GM19328 (cell line): ENCODE measurements around the gene FER1L5.
A peak's percentile ranks its signal among the peaks of the same experiment; 100 is the strongest.
"Not testable (repeated sequence)": the region's sequence is repeated elsewhere in the genome, so short reads cannot be mapped to it uniquely, and the experiment has no call there.

Experiments
- ATAC-seq: cut with Tn5 transposase; IDR thresholded peaks from one replicate; pipeline ENCODE4 v1.9.1; 2021; ENCODE audit warnings: mild to moderate bottlenecking, moderate library complexity; ENCODE audit not compliant: unreplicated experiment

Gene FER1L5

GRCh38 chr2:96633641-96634040 is 8.9 kb upstream of the FER1L5 start:
- ATAC-seq, result no peak

GRCh38 chr2:96636551-96637171 is 5.9 kb upstream of the FER1L5 start:
- no peak for ATAC-seq

GRCh38 chr2:96637385-96638143 is 5.0 kb upstream of the FER1L5 start:
- peak; percentile 78 for ATAC-seq

GRCh38 chr2:96638144-96639121 is 4.1 kb upstream of the FER1L5 start, which contains the start of gene KANSL3:
KANSL3 (minus strand) TSS chr2:96638312; CDS start chr2:96637135, 1,177 bp downstream.
- peak; percentile 75 for ATAC-seq

- ATAC-seq, result no peak
Measured at GRCh38 chr2:96647681-96648080, 5.1 kb downstream of the FER1L5 start.

GRCh38 chr2:96648306-96648930 is 5.9 kb downstream of the FER1L5 start:
- no peak for ATAC-seq

GRCh38 chr2:96649342-96649741 is 6.8 kb downstream of the FER1L5 start:
- ATAC-seq, result no peak

GRCh38 chr2:96651793-96652192 is 9.2 kb downstream of the FER1L5 start:
- ATAC-seq, result no peak

- not testable (repeated sequence) for ATAC-seq
Measured at GRCh38 chr2:96654791-96655190, 12.2 kb downstream of the FER1L5 start.

- ATAC-seq, result no peak
Measured at GRCh38 chr2:96655526-96655925, 13.0 kb downstream of the FER1L5 start.

GRCh38 chr2:96656540-96656939 is 14.0 kb downstream of the FER1L5 start:
- no peak for ATAC-seq

GRCh38 chr2:96661324-96661723 is 18.8 kb downstream of the FER1L5 start:
- no peak for ATAC-seq

- no peak for ATAC-seq
Measured at GRCh38 chr2:96662360-96662759, 19.8 kb downstream of the FER1L5 start.

- ATAC-seq, result no peak
Measured at GRCh38 chr2:96663177-96663576, 20.6 kb downstream of the FER1L5 start.

- ATAC-seq, result no peak
Measured at GRCh38 chr2:96663829-96664228, 21.3 kb downstream of the FER1L5 start.

- ATAC-seq, result no peak
Measured at GRCh38 chr2:96664366-96664925, 21.9 kb downstream of the FER1L5 start.

GRCh38 chr2:96665083-96665569 is 22.6 kb downstream of the FER1L5 start:
- no peak for ATAC-seq

GRCh38 chr2:96665717-96666116 is 23.2 kb downstream of the FER1L5 start:
- ATAC-seq, result not testable (repeated sequence)

GRCh38 chr2:96668771-96669170 is 26.2 kb downstream of the FER1L5 start:
- no peak for ATAC-seq

GRCh38 chr2:96669539-96670215 is 27.1 kb downstream of the FER1L5 start:
- ATAC-seq, result no peak
